Endodermal cell (in vitro differentiated cells): Measurements from ENCODE around the gene CD19. TPM values are rescaled to one million over a fixed set of nuclear protein-coding genes. Genes with fewer than 3 reads are reported as not detected.
"Not testable (repeated sequence)": the region's sequence is repeated elsewhere in the genome, so short reads cannot be mapped to it uniquely, and the experiment has no call there.

Experiments used
- DNase-seq: peaks from one replicate; pipeline ENCODE4 v3.0.0-alpha.2; 2017
- H3K27ac ChIP-seq: 2 replicates; pipeline ENCODE4 v1.5.1; 2013; ENCODE audit warnings: mild to moderate bottlenecking, low read depth, low read length, moderate library complexity
- H3K27me3 ChIP-seq: 2 replicates; pipeline ENCODE4 v1.6.1; 2013; ENCODE audit warnings: mild to moderate bottlenecking, low read length, moderate library complexity; ENCODE audit not compliant: insufficient read depth, control insufficient read depth, poor library complexity, severe bottlenecking
- H3K36me3 ChIP-seq: 2 replicates; pipeline ENCODE4 v1.7.0; 2013; ENCODE audit warnings: mild to moderate bottlenecking, low read length, moderate library complexity; ENCODE audit not compliant: control insufficient read depth, insufficient read depth
- H3K4me1 ChIP-seq: one replicate; pipeline ENCODE4 v1.7.0; 2013; ENCODE audit warnings: low read length; ENCODE audit not compliant: control insufficient read depth, insufficient read depth
- H3K4me3 ChIP-seq: 2 replicates; pipeline ENCODE4 v1.5.1; 2013; ENCODE audit warnings: mild to moderate bottlenecking, low read length, moderate library complexity
- H3K9ac ChIP-seq: 2 replicates; pipeline ENCODE4 v1.6.1; 2013; ENCODE audit warnings: mild to moderate bottlenecking, low read length, moderate library complexity; ENCODE audit not compliant: poor library complexity, severe bottlenecking; ENCODE audit errors: extremely low read depth
- H3K9me3 ChIP-seq: 2 replicates; pipeline ENCODE4 v1.6.1; 2013; ENCODE audit warnings: mild to moderate bottlenecking, low read length, moderate library complexity; ENCODE audit not compliant: control insufficient read depth
- H3K27ac Mint-ChIP-seq: 2 replicates; pipeline ENCODE4 v1.8.0; 2020; ENCODE audit warnings: mixed read lengths
- H3K27me3 Mint-ChIP-seq: 2 replicates; pipeline ENCODE4 v1.8.0; 2021; ENCODE audit warnings: mild to moderate bottlenecking, mixed read lengths; ENCODE audit not compliant: insufficient read depth
- H3K36me3 Mint-ChIP-seq: 2 replicates; pipeline ENCODE4 v1.8.0; 2020; ENCODE audit warnings: low read depth, mixed read lengths
- H3K4me1 Mint-ChIP-seq: 2 replicates; pipeline ENCODE4 v1.8.0; 2020; ENCODE audit warnings: mixed read lengths
- H3K4me3 Mint-ChIP-seq: 2 replicates; pipeline ENCODE4 v1.8.0; 2020; ENCODE audit warnings: mild to moderate bottlenecking, moderate library complexity, mixed read lengths
- H3K9me3 Mint-ChIP-seq: 2 replicates; pipeline ENCODE4 v1.8.0; 2020; ENCODE audit warnings: mild to moderate bottlenecking, mixed read lengths
- CTCF ChIP-seq: fragments of 200-600 bp; sonication (generic); conservative IDR thresholded peaks from 2 replicates; pipeline ENCODE4 v1.5.0; 2021; ENCODE audit warnings: antibody characterized with exemption, mild to moderate bottlenecking
- WGBS, 2 experiments: methylation state at CpG; one replicate each; pipeline versions ENCODE4 v1.1.5 to v1.1.7; 2013; ENCODE audit warnings: missing lambda C conversion rate in 2 of 2, mixed read lengths in 1 of 2; ENCODE audit not compliant: insufficient coverage in 1 of 2, insufficient read length in 1 of 2; 5-methylcytosine and 5-hydroxymethylcytosine counted together
- total RNA-seq, 2 donors: library from RNA; stranded (reverse); fragmentation: NEBNext Ultra II Directional in 1 of 2; extraction: Animal tissue kit (Norgen Biotek cat#: 25700) in 1 of 2; gene quantifications; 2 replicates in 1 of 2; 3 replicates in 1 of 2; pipeline ENCODE4 v1.2.1, GENCODE V29; 2021

Gene CD19
- total RNA-seq, 2 donors from 2014 or later: not detected

- H3K27me3 Mint-ChIP-seq: peaks cover 17% of the 10 kb centered on the region
- no peak for DNase-seq
- no peaks in the 10 kb centered on the region for H3K36me3 Mint-ChIP-seq
- no peaks in the 10 kb centered on the region for H3K4me1 Mint-ChIP-seq
- 82 to 96% methylated on average over 3 to 7 of the region's 7 CpGs for WGBS, 2 experiments
- no peak overlapping the region for H3K27ac ChIP-seq
- H3K27ac Mint-ChIP-seq: no peak overlapping the region
- no peaks in the 10 kb centered on the region for H3K4me1 ChIP-seq
- no peak for TF ChIP-seq CTCF
- H3K9me3 Mint-ChIP-seq: no peaks in the 10 kb centered on the region
- H3K4me3 ChIP-seq: no peak overlapping the region
- no peaks in the 10 kb centered on the region for H3K9me3 ChIP-seq
- H3K27me3 ChIP-seq: no peaks in the 10 kb centered on the region
- no peak overlapping the region for H3K4me3 Mint-ChIP-seq
- H3K9ac ChIP-seq: no peak overlapping the region
- no peaks in the 10 kb centered on the region for H3K36me3 ChIP-seq
Measured at GRCh38 chr16:28938721-28939120, 7.0 kb downstream of the CD19 start.

- WGBS, 2 experiments: 88 to 97% methylated on average over 6 to 7 of the region's 7 CpGs
Measured at GRCh38 chr16:28939825-28940224, 8.1 kb downstream of the CD19 start.

GRCh38 chr16:28943281-28943680 is 11.5 kb downstream of the CD19 start:
- no peaks in the 10 kb centered on the region for H3K9me3 Mint-ChIP-seq
- H3K4me1 Mint-ChIP-seq: peaks cover 5% of the 10 kb centered on the region
- no peak for TF ChIP-seq CTCF
- no peaks in the 10 kb centered on the region for H3K9me3 ChIP-seq
- no peaks in the 10 kb centered on the region for H3K36me3 Mint-ChIP-seq
- no peak overlapping the region for H3K27ac Mint-ChIP-seq
- H3K27me3 Mint-ChIP-seq: peaks cover 18% of the 10 kb centered on the region
- H3K4me3 ChIP-seq: no peak overlapping the region
- DNase-seq: no peak
- no peaks in the 10 kb centered on the region for H3K27me3 ChIP-seq
- no peaks in the 10 kb centered on the region for H3K36me3 ChIP-seq
- H3K27ac ChIP-seq: no peak overlapping the region
- no peak overlapping the region for H3K9ac ChIP-seq
- H3K4me3 Mint-ChIP-seq: no peak overlapping the region
- H3K4me1 ChIP-seq: no peaks in the 10 kb centered on the region

More at GRCh38 chr16:28939825-28940224, 8.1 kb downstream of the CD19 start:
- not testable (repeated sequence) for H3K4me1 Mint-ChIP-seq, H3K9ac ChIP-seq, H3K4me3 ChIP-seq, H3K4me3 Mint-ChIP-seq, DNase-seq, H3K27ac ChIP-seq, H3K9me3 ChIP-seq, H3K4me1 ChIP-seq, H3K27me3 ChIP-seq, H3K9me3 Mint-ChIP-seq, H3K36me3 Mint-ChIP-seq, H3K36me3 ChIP-seq, H3K27ac Mint-ChIP-seq
- H3K27me3 Mint-ChIP-seq: peaks cover 17% of the 10 kb centered on the region

GRCh38 chr16:28946681-28947080 is 14.9 kb downstream of the CD19 start:
- H3K4me3 ChIP-seq: no peak overlapping the region
- Mint-ChIP-seq H3K4me3 (no peak overlapping the region), H3K4me1 (peaks cover 9% of the 10 kb centered on the region), H3K27ac (no peak overlapping the region), H3K27me3 (peaks cover 11% of the 10 kb centered on the region), H3K36me3 (no peaks in the 10 kb centered on the region), H3K9me3 (no peaks in the 10 kb centered on the region)
- 86 to 90% methylated on average over 3 to 4 of the region's 4 CpGs for WGBS, 2 experiments
- H3K9me3 ChIP-seq: no peaks in the 10 kb centered on the region
- TF ChIP-seq CTCF: no peak
- no peaks in the 10 kb centered on the region for H3K27me3 ChIP-seq
- H3K4me1 ChIP-seq: no peaks in the 10 kb centered on the region
- H3K36me3 ChIP-seq: no peaks in the 10 kb centered on the region
- no peak overlapping the region for H3K9ac ChIP-seq
- no peak overlapping the region for H3K27ac ChIP-seq
- DNase-seq: no peak
